GM23338 (cell line): ENCODE data around the gene ITSN2.

ENCODE experiments used
- EZH2 ChIP-seq: fragments of 200-600 bp; sonication (generic); IDR thresholded peaks from one replicate; pipeline ENCODE4 v1.8.0; 2017; ENCODE audit warnings: antibody characterized with exemption, mild to moderate bottlenecking, low read depth; ENCODE audit not compliant: unreplicated experiment
- EZH2phosphoT487 ChIP-seq: fragments of 200-600 bp; sonication (generic); IDR thresholded peaks from one replicate; pipeline ENCODE4 v1.8.1; 2018; ENCODE audit warnings: antibody characterized with exemption; ENCODE audit not compliant: unreplicated experiment
- REST ChIP-seq: IDR thresholded peaks from one replicate; pipeline ENCODE4 v1.6.1; 2018; ENCODE audit warnings: antibody characterized with exemption; ENCODE audit not compliant: unreplicated experiment
- TF ChIP-seq, protein P1 (sequence below), 2 experiments: fragments of 200-600 bp in 1 of 2; sonication (generic) in 1 of 2; conservative IDR thresholded peaks; 2 replicates each; pipeline versions ENCODE4 v1.5.1 to v1.6.1; 2016 to 2017; ENCODE audit warnings: antibody characterized with exemption in 2 of 2, low read depth in 2 of 2, mild to moderate bottlenecking in 2 of 2, moderate library complexity in 1 of 2

GRCh38 chr2:24404491-24404921, 44.2 kb upstream of the ITSN2 start:
- TF ChIP-seq, protein P1, sequence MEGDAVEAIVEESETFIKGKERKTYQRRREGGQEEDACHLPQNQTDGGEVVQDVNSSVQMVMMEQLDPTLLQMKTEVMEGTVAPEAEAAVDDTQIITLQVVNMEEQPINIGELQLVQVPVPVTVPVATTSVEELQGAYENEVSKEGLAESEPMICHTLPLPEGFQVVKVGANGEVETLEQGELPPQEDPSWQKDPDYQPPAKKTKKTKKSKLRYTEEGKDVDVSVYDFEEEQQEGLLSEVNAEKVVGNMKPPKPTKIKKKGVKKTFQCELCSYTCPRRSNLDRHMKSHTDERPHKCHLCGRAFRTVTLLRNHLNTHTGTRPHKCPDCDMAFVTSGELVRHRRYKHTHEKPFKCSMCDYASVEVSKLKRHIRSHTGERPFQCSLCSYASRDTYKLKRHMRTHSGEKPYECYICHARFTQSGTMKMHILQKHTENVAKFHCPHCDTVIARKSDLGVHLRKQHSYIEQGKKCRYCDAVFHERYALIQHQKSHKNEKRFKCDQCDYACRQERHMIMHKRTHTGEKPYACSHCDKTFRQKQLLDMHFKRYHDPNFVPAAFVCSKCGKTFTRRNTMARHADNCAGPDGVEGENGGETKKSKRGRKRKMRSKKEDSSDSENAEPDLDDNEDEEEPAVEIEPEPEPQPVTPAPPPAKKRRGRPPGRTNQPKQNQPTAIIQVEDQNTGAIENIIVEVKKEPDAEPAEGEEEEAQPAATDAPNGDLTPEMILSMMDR (conservative IDR thresholded peaks at IDR 0.05; ENCODE audit: low read depth in 2 of 2), result no peak
- TF ChIP-seq EZH2 (no peak), EZH2phosphoT487 (no peak), REST (no peak)
